Non-pigmented ciliary epithelial cell (primary cell): ENCODE data around the gene BTRC.

ENCODE experiments used
- DNase-seq: peaks from one replicate; pipeline ENCODE4 v3.0.0-alpha.2; 2010; ENCODE audit warnings: low read depth

BTRC gene

DNA sequence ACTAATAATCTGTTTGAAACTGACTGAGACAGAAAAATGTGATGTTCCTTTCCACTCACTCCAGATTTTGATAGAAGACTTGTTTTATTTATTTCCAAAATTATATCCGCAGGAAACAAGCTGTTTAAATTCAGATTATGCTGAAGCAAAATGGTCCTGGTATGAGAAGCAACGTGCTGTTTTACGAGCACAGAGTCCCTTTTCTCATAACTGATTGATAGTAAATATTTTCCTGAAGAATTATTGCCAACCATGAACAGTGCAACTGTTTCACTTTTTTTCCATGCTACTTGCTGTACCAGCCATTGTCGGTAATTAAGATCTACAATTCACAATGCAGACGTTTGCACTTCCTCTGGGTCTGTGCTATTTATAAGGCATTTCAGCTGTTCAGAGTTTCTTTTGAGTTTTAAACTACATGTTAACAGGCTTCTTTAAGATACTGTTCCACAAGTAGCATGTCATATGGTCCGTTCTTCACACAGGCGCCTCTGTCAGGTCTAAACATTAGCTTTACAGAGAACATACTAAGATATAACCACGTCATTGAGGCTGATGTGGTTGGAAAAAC, 130.3 kb downstream of the BTRC start:
- no peak for DNase-seq

DNA sequence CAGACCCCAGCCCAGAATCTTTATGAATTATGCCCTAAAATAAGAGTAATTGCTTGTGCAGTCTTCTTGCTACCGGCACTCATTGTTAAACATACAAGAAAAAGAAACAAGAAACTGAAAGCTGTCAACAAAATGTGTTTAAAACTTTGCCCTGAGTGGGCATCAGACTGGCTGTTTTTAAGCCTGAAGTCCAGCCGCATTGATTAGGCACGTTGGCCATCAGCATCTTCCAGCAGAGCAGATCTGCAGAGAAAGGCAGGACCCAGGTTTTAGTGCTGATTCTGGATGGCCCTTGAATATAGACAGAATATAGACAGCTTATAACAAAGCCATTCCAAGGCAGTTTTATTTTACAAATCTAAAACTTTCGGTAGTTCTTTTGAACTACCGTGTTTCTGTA, 131.2 kb downstream of the BTRC start:
- DNase-seq = no peak

DNA sequence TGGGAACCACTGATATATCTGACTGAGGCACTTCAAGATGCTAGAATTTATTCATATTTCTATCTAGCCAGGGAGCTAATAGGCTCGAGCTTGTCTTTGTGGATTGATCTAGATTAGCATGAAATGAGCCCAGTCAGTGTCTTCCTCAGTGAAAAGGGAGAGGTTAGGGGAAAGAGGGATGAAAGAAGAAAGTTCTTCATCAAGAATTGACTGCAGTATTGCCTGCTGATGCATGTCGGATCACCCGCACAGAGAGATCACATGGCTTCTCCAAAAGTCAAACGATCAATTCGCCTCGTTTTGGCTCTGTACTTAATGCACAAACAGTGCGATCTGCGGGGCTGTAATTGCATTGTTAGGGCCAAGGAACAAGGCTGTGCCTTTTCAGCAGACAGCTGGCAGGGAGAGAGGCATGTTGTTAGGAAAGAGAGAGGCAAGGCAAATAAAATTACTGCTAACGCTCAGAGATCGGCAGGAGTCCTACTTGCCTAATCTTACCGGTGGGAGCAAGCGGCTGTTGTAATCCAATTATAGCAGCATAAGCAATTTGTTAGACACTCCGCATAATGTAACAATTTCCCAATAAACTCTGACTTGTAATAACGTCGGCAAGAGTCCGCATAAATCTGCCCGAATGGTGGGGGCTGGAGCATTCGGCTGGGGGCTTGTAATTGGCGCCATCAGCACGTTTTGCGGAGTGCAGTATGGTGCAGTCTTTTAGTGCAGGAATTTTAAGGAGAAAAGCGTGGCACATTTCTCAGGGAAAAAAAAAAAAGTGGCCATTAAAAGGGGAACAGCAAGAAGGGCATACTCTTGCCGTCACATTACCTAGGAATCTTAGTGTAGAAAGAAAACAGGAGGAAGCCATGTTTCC, 132.0 kb downstream of the BTRC start:
- no peak for DNase-seq

DNA sequence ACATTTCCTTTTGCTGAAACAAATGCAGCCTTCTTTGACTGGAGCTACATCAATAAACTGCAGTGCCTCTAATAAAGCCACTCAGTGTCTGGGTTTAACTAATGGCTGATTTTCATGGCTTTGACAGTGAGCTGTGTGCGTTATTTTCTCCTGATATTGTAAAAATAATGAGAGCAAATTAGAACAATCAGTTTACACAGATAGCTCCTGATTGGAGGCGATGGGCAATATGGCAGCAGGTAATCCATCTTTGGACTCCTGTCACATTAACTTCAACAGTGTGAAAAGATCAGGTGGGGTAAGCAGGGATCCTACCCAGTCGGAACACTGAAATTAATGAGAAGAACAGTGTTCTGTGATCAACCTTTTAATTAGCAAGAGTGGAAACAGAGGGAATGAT, 133.4 kb downstream of the BTRC start:
- DNase-seq = no peak

DNA sequence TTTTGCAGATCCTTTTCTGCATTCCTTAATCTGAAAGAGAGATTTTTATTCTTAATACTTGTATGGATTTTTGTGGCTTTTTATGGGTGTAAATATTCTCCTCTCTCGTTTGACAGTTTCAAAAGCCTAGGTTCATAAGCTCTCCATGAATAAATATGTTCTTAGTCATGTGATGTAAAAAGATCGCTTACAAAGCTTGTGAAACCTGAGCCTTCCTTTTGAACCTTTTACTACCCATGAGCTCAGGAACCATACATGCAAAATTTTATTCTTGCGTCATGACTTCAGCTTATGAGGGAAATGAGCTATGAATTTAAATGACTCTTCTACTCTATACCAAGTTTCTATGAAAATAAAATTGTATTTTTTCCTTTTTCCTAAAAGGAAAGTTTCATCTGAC, 135.4 kb downstream of the BTRC start:
- no peak for DNase-seq

DNA sequence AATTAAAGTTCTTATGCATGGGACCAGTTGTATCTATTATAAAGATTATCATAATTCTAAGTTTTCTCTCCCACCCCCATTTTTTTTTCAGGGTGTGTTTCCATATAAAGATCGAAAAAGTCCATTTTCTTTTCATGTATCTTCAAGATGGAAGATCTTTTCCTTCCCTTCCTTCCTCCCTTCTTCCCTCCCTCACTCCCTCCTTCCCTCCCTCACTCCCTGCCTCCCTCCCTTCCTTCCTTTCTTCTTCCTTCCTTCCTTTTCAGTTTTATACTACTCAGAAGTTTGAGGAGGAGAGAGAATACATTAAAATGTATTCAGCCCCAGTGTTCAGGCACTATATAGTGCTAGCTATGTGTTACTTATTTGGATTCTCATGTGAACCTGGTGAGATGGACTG, 136.1 kb downstream of the BTRC start:
- no peak for DNase-seq

DNA sequence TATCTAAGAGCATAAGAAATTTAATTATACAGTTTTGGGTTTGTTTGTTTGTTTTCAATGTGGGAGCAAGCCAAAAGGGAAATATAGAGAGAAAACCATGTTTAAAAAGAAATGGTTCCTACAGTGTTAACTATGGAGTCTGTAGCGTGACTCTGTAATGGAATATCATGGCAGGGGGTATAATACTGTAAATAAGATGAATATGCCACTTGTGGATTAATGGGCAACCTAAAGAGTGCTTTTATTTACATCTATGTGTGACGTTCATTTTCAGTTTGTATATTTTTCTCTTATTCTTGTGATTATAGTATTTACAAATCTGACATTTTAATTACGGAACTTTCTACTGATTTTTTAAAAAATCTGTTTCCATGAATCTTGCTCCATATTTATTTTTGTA, 138.2 kb downstream of the BTRC start:
- DNase-seq = no peak

DNA sequence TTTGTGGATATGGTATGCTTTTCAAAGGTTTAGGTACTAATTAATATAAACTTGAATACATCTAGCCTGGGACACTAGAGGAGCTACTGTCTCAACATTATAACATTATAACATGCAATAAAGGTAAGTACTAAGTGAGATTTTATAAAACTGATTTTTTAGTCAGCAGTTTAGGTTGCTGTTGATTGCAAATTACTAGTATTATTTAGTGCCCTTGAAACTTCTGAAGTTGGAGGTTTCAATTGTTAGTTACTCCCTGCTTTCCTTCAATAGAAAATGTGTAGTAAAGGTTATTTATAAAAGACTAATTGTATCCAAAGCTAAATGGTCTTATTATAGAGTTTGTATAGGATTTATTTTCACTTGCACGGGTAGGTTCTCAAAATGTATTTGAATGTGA, 138.8 kb downstream of the BTRC start:
- DNase-seq = no peak

DNA sequence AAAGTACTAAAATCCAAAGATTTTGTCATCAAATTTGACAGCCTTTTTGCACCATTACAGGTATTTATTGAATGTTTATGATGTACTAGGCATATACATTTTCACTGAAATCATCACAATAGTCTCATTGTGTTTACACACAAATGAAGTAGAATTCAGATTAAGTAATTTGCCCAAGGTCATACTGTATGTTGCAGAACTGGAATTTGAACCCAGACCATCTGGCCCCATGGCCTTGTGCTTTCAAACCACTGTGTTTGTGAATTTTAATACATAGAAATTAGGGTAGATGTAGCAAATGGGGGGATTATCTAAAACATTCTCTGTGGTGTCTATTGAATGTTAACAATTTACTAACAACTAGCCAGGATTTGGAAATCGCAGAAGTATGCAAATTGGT, 139.3 kb downstream of the BTRC start:
- no peak for DNase-seq

DNA sequence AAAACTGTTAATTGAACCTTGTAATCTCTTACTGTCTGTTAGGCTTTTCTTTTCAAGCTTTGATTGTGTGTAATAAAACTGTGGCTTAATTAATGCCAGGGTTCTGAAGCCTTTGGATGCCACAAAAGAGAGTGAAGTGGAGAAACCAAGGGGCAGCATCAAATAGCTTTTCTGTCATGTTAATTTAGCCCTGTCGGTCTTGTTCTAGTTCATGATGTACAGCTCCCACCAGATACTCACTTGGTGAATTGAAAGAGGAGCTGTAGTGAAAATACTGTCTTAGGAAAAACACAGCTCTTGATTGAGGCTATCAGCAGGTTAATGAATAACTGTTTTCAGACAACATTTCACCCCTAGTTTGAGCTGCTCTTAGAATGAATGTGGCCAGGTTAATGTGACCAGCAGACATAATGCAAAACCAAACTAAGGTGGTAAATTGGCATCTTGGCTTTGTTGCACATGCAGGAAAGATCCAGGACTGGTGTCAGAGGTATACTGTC, 139.9 kb downstream of the BTRC start:
- no peak for DNase-seq

DNA sequence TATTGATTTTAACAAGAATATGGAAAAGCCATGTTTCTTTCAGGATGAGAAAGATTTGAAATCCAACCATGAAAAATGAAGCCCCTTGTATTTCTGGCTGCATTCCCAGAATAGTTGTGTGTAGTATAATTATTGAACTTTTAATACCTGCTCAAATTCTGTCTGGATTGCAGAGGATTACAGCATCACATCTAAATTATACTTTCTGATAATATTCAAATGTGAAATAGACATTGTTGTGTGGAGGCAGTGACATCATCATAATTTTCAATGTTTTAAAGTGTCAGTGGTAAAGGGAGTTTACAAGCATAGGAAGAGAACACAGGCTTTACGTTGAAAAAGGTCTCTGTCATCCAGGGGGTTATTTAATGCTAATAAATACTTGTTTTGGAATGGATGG, 140.7 kb downstream of the BTRC start:
- no peak for DNase-seq

DNA sequence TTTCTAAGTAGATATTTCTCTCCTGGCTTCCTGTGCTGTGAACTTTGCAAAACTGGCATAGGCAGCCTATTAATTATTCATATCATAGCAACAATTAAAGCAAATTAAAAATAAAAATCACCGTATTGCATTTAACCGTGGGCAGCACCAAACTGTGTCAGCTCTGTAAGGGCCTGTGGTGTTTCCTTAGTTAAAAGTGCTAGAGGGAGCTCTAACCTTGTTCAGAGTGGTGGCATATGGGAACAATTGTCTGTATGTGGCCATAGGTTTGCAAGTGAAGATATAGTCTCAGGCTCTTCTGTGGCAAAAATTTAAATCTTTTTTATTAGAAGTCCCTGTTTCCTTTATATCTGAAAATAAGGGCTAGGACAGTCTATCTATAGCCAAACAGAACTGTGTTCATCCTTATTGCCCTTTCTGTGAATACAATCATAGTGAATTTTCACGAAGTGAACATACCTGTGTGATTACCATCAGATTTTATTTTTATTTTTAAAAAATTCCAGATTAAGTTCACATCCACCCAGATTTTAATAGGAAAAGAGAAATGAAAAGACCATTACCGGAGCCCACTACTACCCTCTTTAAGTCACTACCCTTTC, 141.5 kb downstream of the BTRC start:
- DNase-seq = no peak

DNA sequence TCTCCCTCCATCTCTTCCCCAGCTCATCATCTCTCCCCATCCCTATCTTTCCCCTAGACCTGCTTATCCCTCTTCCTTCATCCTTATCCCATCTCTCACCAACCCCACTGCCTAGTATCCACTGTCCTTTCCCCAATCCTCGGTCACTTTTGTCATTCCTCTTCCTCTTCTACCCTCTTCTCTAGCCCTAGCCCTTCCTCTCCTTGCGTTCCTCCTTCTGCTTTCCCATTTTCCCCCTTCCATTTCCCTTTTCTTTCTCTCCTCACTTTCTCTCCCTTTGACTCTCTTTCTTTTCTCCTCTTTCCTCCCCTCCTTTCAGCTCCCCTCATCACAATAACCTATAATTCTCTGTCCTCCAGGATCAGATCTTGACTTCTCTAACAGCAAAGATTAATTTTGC, 150.5 kb downstream of the BTRC start:
- DNase-seq = no peak

DNA sequence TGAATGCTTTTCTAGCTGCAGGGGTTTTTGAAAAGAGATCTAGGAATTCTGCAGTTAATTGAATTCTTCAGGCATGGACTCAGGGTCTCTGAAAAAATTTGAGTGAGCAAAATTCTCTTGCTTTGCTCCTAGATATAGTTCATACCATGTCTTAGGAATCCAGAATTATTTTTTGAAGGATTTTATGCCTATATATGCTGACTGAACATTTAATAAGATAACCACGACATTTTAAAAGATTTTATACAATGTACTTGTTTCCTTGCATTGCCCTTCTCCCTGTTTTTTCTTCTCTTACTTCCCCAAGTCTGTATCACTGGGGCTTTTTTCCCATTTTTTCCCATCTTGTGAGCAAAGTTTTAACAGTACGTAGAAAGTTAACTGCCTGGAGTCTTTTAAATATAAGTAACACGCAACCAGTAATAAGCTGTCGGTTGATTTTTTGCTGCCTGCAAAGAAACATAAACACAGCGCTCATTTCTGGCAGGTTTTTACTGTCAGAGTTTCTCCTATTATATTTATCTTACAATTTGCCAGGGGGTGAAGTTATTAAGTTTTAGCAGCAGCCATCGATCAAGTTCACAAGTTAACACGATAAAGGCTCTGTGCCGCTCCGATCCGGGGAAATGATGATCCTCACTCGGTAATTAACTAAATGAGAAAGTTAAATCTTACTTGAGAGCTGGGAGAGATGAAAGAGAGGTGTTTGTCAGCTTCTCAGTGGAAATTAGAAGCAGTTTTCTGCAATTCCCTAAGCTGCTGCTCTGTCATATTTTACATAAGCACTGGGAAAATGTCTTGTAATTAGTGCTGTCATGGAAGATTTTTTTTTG, 153.1 kb downstream of the BTRC start:
- DNase-seq = no peak

DNA sequence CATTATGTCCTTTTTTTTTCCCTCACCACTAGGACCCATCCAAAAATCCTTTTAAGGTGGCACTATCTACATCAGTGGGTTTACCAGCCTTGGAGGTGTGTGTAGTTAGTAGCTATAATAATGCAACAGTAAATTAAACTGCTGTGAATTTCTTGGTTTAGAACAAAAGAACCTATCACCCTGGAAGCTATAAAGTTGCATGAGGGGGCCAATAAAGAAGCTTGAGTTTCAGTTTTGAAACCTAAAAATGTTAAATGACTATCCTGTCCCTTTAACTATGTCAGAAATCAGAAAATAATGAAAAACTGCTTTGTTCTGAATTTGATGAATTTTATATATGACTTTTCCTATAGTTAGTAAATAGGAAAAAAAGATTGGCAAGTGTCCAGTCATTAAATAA, 153.9 kb downstream of the BTRC start:
- DNase-seq = no peak

DNA sequence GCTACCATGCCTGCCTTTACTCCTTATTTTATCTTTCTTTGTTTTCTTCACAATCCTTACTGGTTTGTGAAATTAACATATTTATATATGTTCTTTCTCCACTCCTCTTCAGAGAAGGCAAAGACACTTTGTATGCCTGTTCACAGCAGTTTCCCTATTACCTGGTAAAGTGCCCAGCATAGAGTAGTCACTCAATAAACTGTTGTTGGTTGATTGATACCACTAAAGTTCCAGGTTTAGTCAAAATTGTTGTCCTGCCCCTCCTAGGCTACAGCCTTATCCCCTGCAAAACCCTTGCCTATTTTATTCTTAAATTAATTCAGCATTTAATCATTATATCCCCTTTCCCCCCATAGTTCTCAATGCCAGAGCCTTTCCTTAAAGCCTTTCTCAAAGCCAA, 158.0 kb downstream of the BTRC start:
- no peak for DNase-seq

DNA sequence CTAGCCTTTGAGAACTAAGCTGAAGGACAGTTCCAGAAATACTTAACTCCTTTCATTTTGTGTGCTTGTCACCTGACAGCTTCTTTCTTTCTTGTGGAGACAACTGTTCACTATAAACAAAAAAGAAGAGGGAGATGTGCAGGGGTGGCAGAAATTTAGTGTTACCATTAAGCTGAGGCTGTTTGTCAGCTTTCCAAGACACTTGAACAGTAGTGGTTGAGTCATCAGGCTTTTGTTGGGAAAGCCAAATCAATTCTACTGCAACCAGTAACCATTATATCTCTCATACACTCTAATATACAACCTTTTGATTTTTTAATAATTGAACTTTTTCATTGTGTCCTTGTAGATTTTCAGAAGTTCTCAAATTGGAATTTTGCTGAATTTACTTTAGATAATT, 158.8 kb downstream of the BTRC start:
- no peak for DNase-seq

DNA sequence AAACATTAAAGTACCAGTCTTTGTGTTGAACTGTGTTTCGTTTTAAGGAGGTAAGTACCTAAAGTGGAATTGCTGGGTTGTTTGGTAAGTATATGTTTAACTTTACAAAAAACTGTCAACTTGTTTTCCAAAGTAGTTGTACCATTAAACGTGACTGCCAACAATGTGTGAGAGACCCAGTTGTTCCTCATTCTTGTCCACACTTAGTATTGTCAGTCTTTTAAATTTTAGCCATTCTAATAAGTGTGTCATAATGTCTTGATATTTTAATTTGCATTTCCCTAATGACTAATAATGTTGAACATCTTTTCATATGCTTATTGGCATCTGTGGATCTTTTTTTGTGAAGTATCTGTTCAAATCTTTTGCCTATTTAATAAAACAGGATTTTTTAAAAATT, 159.8 kb downstream of the BTRC start:
- DNase-seq = no peak

DNA sequence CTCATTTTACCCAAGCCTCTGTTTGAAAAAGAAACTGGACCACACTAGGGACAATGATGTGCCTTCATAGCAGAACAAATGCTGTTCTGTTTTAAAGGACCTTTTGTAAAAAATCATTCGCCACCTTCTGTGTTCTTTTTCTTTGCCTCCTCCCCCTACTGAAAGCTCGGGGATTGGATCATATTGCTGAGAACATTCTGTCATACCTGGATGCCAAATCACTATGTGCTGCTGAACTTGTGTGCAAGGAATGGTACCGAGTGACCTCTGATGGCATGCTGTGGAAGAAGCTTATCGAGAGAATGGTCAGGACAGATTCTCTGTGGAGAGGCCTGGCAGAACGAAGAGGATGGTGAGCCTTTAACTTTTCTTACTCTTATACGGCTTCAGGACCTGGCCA, 171.9 kb downstream of the BTRC start:
- no peak for DNase-seq

DNA sequence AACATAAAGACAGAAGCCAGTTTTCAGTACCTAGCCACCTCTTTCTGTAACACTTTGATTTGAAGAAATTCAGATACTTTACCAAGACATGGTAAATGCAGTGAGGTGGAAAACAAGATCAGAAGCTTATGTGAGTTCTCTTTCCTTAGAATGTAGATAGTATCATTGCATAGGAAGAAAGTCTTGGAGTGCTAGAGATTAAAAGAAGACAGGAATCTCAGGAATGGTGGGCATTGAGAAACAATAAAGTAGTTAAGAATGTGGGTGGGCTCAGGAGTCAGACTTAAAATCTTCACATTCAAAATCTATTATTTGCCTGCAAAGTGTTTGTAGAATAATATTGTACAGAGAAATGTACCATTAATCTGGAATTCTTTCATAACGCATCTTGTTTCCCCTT, 175.2 kb downstream of the BTRC start:
- no peak for DNase-seq

DNA sequence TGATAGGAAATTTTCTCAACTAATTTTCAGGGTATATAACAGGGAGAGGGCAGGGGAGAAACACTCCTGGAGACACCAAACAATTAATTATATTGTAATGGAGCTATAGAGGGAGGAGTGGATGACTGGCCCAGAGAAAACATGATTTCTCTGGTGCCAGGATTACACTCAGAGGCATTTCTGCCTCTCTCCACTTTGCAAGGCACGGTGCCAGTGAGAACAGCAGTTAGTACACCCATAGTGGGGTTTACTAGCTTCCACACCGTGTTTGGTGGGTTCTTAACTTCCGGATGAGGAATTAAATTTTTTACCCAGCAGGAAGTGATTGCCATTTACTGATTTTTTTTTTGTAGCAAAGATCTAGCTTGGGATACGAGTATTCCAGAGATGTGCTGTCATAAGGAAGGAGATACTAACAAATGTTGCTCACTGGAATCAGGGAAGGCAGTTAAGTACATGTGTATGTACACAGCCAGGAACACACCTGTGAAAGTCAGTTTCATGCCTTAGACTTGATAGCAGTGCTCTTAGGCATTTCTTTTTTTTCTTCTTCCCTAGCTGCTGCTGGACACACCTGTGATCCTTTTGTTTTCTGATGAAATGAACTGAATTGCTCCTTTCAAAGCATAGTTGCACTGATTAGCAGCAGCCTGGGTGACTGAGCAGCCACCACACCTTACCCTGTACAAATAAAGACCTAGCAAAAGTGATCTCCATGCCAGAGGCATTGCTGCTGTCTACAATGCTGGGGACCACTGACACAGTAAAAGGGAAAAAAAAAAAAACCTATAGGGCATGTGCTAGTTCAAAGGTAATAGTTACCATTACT, 176.0 kb downstream of the BTRC start:
- DNase-seq = no peak

DNA sequence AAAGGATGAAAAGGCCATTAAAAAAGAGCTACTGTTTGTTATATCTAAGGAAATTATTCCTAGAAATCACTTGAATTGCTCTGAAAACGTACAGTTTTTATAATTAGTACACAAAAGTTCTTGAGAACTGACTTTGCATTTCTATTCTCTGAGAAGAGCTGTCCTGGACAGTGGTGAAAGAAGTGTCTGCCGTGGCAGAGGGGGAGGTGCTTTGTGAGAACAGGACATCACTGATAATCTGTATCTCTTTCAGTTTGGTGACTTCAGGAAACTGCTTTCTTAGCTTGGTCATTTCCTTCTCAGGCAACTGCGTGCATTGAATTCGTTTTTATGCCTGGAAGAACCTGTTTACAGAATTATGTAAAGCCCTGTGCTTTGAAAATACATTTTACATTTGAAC, 182.0 kb downstream of the BTRC start:
- DNase-seq = no peak
